ENCODE data around the gene RAB3IP. TPM values are rescaled to one million over a fixed set of nuclear protein-coding genes. Genes with fewer than 3 reads are reported as not detected.
A peak's percentile ranks its signal among the peaks of the same experiment; 100 is the strongest.

The RAB3IP gene
- total RNA-seq, 4 donors from 2014 or later: 58.2 to 83.3 (median 70.2) TPM

DNA sequence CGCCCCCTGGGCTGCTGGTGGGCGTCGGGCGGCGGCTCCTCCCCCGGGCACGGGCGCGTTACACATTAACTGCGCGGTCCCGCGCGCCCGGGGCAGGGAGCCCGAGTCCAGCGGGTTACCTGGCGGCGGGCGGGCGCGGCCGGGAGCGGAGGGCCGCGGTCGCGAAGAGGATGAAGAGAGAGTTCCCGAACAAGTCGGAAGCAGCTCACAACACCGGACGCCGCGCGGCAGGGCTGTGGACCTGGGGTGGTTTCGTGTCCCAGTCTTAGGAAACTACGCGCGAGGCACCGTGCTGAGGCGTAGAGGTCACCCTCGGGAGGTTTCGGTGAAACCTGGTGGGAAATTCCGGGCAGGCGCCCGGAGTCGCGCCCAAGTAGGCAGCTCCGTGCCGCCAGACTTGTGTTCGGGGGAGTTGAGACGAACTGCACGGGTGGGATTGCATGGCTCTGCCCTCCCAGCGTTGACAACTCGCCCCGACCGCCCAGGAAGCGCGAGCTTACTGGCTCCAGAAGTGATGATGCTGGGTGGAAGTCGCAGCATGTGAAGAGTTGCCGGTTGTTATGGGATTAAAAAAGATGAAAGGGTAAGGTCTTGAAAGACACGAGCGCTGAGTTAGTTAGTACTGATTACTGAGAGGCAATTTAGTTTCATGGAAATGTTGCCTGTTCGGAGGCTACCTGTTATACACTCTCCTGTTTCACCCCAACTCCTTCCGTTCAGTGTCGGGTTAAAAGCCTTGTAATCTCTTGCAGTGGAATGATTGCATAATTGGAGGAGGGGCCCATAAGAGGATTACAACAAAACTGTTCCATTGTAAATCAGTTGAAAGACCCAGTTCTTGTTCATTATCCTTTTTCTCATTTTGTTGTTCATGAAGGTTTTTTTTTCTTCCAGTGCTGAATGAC lies 879 bp downstream of the RAB3IP start:
- Histone ChIP-seq H3K4me1 (peaks cover 0 to 6% (median 0%) of the 10 kb centered on the region in 4 donors), H3K27me3 (no peaks in the 10 kb centered on the region), H3K4me3 (peak overlapping the region; percentile 86 to 95 (median 90)), H3K9me3 (no peaks in the 10 kb centered on the region), H3K36me3 (no peaks in the 10 kb centered on the region), H3K27ac (peak overlapping the region; percentile 89 to 97 (median 92))
- peak; percentile 67 to 87 (median 81) for DNase-seq
- peak; percentile 43 to 49 for TF ChIP-seq POLR2A (IDR thresholded peaks at IDR 0.05)
- TF ChIP-seq, protein P1, sequence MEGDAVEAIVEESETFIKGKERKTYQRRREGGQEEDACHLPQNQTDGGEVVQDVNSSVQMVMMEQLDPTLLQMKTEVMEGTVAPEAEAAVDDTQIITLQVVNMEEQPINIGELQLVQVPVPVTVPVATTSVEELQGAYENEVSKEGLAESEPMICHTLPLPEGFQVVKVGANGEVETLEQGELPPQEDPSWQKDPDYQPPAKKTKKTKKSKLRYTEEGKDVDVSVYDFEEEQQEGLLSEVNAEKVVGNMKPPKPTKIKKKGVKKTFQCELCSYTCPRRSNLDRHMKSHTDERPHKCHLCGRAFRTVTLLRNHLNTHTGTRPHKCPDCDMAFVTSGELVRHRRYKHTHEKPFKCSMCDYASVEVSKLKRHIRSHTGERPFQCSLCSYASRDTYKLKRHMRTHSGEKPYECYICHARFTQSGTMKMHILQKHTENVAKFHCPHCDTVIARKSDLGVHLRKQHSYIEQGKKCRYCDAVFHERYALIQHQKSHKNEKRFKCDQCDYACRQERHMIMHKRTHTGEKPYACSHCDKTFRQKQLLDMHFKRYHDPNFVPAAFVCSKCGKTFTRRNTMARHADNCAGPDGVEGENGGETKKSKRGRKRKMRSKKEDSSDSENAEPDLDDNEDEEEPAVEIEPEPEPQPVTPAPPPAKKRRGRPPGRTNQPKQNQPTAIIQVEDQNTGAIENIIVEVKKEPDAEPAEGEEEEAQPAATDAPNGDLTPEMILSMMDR (IDR thresholded peaks at IDR 0.05): no peak

DNA sequence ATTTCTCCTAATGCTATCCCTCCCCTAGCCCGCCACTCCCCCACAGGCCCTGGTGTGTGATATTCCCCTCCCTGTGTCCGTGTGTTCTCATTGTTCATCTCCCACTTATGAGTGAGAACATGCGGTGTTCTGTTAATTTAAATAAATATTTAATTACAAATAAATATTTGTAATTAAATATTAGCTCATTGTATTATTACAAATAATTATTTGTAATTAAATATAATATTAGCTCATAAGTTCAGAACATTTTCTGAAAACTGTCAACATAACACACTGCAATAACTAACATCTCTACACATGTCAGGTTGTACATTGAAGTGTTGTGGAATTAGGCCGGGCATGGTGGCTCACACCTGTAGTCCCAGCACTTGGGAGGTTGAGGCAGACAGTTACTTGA lies 5.4 kb downstream of the RAB3IP start:
- Histone ChIP-seq H3K27me3 (no peaks in the 10 kb centered on the region), H3K9me3 (no peaks in the 10 kb centered on the region), H3K4me3 (no peak overlapping the region), H3K36me3 (no peaks in the 10 kb centered on the region), H3K27ac (no peak overlapping the region), H3K4me1 (peaks cover 0 to 6% (median 0%) of the 10 kb centered on the region in 4 donors)
- TF ChIP-seq POLR2A (IDR thresholded peaks at IDR 0.05): no peak
- TF ChIP-seq, protein P1 (IDR thresholded peaks at IDR 0.05): no peak
- no peak for DNase-seq

DNA sequence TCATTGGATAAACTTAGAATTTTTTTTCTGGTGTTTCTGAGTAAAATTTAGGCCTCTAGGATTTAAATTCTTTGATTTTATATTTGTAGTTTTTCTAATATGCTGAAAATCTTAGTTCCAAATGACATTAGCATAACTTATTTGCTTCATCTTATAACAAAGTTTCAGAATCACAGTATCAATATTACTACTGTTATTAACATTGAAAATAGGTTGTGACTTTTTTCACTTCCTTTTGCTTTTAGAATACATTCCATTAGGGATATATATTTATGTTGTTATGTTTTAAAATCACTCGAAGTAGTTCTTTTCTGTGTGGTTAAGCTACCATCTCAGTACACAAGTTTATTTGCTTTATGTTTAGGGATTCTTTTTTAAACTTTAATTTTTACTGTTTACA lies 12.8 kb downstream of the RAB3IP start:
- H3K27me3 ChIP-seq: no peaks in the 10 kb centered on the region
- H3K4me3 ChIP-seq: no peak overlapping the region
- TF ChIP-seq POLR2A (IDR thresholded peaks at IDR 0.05): no peak
- TF ChIP-seq, protein P1 (IDR thresholded peaks at IDR 0.05): no peak
- H3K9me3 ChIP-seq: no peaks in the 10 kb centered on the region
- DNase-seq: no peak
- H3K27ac ChIP-seq: no peak overlapping the region
- peaks cover 0 to 12% (median 0%) of the 10 kb centered on the region in 3 donors for H3K36me3 ChIP-seq
- no peaks in the 10 kb centered on the region for H3K4me1 ChIP-seq

DNA sequence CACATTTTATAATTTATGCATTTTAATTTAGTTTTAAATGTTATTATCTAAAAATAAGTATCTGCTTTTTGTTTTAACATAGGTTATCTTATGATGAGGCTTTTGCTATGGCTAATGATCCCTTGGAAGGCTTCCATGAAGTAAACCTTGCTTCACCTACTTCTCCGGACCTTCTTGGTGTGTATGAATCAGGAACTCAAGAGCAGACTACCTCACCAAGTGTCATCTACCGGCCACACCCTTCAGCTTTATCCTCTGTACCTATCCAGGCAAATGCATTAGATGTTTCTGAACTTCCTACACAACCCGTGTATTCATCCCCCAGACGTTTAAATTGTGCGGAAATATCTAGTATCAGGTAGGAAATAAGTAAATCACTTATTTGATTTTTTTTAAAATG lies 16.6 kb downstream of the RAB3IP start:
- no peak for DNase-seq
- H3K4me1 ChIP-seq: no peaks in the 10 kb centered on the region

DNA sequence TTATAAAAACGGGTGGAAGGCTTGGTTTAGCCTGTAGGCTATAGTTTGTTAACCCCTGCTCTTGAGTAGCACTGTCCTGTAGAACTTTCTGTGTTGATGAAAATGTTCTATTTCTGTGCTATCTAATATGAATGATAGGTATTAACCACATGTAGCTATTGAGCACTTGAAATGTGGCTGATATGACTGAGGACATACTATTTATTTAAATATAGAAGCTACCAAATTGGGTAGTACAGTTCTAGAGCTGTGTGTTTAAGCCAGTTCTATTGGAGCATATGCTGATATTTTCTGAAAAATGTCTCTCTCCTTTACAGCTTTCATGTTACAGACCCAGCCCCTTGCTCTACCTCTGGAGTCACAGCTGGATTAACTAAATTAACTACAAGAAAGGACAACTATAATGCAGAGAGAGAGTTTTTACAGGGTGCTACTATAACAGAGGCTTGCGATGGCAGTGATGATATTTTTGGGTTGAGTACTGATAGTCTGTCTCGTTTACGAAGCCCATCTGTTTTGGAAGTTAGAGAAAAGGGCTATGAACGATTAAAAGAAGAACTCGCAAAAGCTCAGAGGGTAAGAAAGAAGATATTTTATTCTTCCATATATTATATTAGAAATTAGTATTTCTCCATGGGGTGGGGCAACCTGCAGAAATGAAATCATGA lies 17.6 kb downstream of the RAB3IP start:
- Histone ChIP-seq H3K9me3 (no peaks in the 10 kb centered on the region), H3K4me1 (no peaks in the 10 kb centered on the region), H3K36me3 (peaks cover 0 to 24% (median 0%) of the 10 kb centered on the region in 3 donors), H3K27ac (no peak overlapping the region), H3K27me3 (no peaks in the 10 kb centered on the region), H3K4me3 (no peak overlapping the region)
- TF ChIP-seq POLR2A (IDR thresholded peaks at IDR 0.05): no peak
- TF ChIP-seq, protein P1 (IDR thresholded peaks at IDR 0.05): no peak
- no peak for DNase-seq

More for the DNA sequence above, 16.6 kb downstream of the RAB3IP start:
- TF ChIP-seq, protein P1 (IDR thresholded peaks at IDR 0.05): no peak
- Histone ChIP-seq H3K27me3 (no peaks in the 10 kb centered on the region), H3K27ac (no peak overlapping the region), H3K36me3 (peaks cover 0 to 24% (median 0%) of the 10 kb centered on the region in 3 donors), H3K4me3 (no peak overlapping the region), H3K9me3 (no peaks in the 10 kb centered on the region)
